Testis (tissue), 3 donors: ENCODE data around the gene IREB2. TPM values are rescaled to one million over a fixed set of nuclear protein-coding genes. Genes with fewer than 3 reads are reported as not detected.
A peak's percentile ranks its signal among the peaks of the same experiment; 100 is the strongest.

Source experiments
- DNase-seq: peaks from one replicate; pipeline ENCODE4 v3.0.0-alpha.2; 2019
- H3K27ac ChIP-seq, 2 donors: fragments of 200-600 bp; sonication (generic); one replicate each; pipeline ENCODE4 v1.5.1; 2019
- H3K27me3 ChIP-seq: fragments of 200-600 bp; sonication (generic); one replicate; pipeline ENCODE4 v1.5.1; 2019
- H3K36me3 ChIP-seq: fragments of 200-600 bp; sonication (generic); one replicate; pipeline ENCODE4 v1.5.1; 2017; ENCODE audit warnings: low read depth; ENCODE audit errors: missing control alignments
- H3K4me1 ChIP-seq: fragments of 200-600 bp; sonication (generic); one replicate; pipeline ENCODE4 v1.5.1; 2019
- H3K4me3 ChIP-seq, 2 donors: fragments of 200-600 bp; sonication (generic); one replicate each; pipeline ENCODE4 v1.5.1; 2017 to 2019
- H3K9me3 ChIP-seq: fragments of 200-600 bp; sonication (generic); one replicate; pipeline ENCODE4 v1.5.1; 2017
- CTCF ChIP-seq, 3 experiments: fragments of 450-650 bp in 2 of 3; fragments of 200-600 bp in 1 of 3; sonication (generic) in 1 of 3; IDR thresholded peaks; one replicate each; pipeline ENCODE4 v1.5.1; 2016 to 2019; ENCODE audit warnings: antibody characterized with exemption in 3 of 3, mild to moderate bottlenecking in 2 of 3, moderate library complexity in 1 of 3
- POLR2A ChIP-seq: fragments of 450-650 bp; IDR thresholded peaks from one replicate; pipeline ENCODE4 v1.6.1; 2017; ENCODE audit warnings: antibody characterized with exemption, mild to moderate bottlenecking, moderate library complexity
- WGBS, 2 donors: methylation state at CpG; one replicate each; pipeline ENCODE4 v1.1.5; 2018; 5-methylcytosine and 5-hydroxymethylcytosine counted together
- intact Hi-C: fragments of 100-400 bp; cut with DNase I; formaldehyde crosslinking; loops from one replicate; pipeline ENCODE4 v1.15.1; 2023; ENCODE audit warnings: low total_unique reads
- polyA plus RNA-seq: library from polyadenylated mRNA; stranded (reverse); fragments of 350-450 nt; fragmentation: Illumina TruSeq; extraction: RNeasy Lipid Tissue Mini Kit (QIAGEN cat#74804); gene quantifications from one replicate; pipeline ENCODE4 v1.2.3, GENCODE V29; 2014; ENCODE audit warnings: low read depth, low replicate concordance; ENCODE audit not compliant: insufficient read depth
- total RNA-seq, 2 donors: library from RNA; depleted of rRNA; stranded (reverse); fragments of >200 nt; gene quantifications; one replicate each; pipeline ENCODE4 v1.2.3, GENCODE V29; 2016

Gene IREB2
- total and polyA plus RNA-seq, 3 donors from 2014 or later, result 43.1 to 69.0 (median 52.3) TPM

- H3K27me3 ChIP-seq, result no peaks in the 10 kb centered on the region
- WGBS, 2 donors, result 0 to 1% methylated on average over 17 to 56 of the region's 56 CpGs
- intact Hi-C loops, result no loop called here
- H3K4me1 ChIP-seq, result peaks cover 11% of the 10 kb centered on the region
- no peak for TF ChIP-seq CTCF (IDR thresholded peaks at IDR 0.05)
- TF ChIP-seq POLR2A, result no peak
- peak within 1 kb of the TSS; percentile 93 to 96 for H3K4me3 ChIP-seq
- no peaks in the 10 kb centered on the region for H3K36me3 ChIP-seq
- H3K27ac ChIP-seq, result peak within 1 kb of the TSS; percentile 97 to 98
- peak; percentile 94 for DNase-seq
- no peaks in the 10 kb centered on the region for H3K9me3 ChIP-seq
Observed at GRCh38 chr15:78540141-78540870, 102.3 kb downstream of the IREB2 start, which contains the start of gene PSMA4. PSMA4 (plus strand) TSS chr15:78540444; CDS start chr15:78541928, 1,484 bp downstream.

- Histone ChIP-seq H3K36me3 (no peaks in the 10 kb centered on the region), H3K9me3 (no peaks in the 10 kb centered on the region), H3K27ac (peak overlapping the region; percentile 97 to 98), H3K4me1 (peaks cover 11% of the 10 kb centered on the region), H3K4me3 (peak overlapping the region; percentile 93 to 96), H3K27me3 (no peaks in the 10 kb centered on the region)
- intact Hi-C loops, result no loop called here
- 3 to 4% methylated on average over 13 to 17 of the region's 17 CpGs for WGBS, 2 donors
- DNase-seq, result no peak
- no peak for TF ChIP-seq CTCF (IDR thresholded peaks at IDR 0.05)
- TF ChIP-seq POLR2A, result no peak
Observed at GRCh38 chr15:78540871-78541743, 103.1 kb downstream of the IREB2 start.

GRCh38 chr15:78541744-78542034, 103.7 kb downstream of the IREB2 start:
- Histone ChIP-seq H3K36me3 (no peaks in the 10 kb centered on the region), H3K4me1 (peaks cover 11% of the 10 kb centered on the region), H3K27ac (no peak overlapping the region), H3K4me3 (peak overlapping the region in 1 of 2 donors; percentile 96), H3K9me3 (no peaks in the 10 kb centered on the region), H3K27me3 (no peaks in the 10 kb centered on the region)
- WGBS, 2 donors, result 29 to 30% methylated on average over 1 of the region's 1 CpG
- TF ChIP-seq CTCF (IDR thresholded peaks at IDR 0.05), result no peak
- TF ChIP-seq POLR2A, result no peak
- DNase-seq, result no peak
- intact Hi-C loops, result no loop called here

GRCh38 chr15:78542647-78543046, 104.6 kb downstream of the IREB2 start:
- H3K4me1 ChIP-seq, result peaks cover 11% of the 10 kb centered on the region
- WGBS, 2 donors, result 93 to 94% methylated on average over 3 of the region's 3 CpGs
- intact Hi-C loops, result no loop called here

More at GRCh38 chr15:78542647-78543046, 104.6 kb downstream of the IREB2 start:
- H3K27ac ChIP-seq, result no peak overlapping the region
- no peaks in the 10 kb centered on the region for H3K9me3 ChIP-seq
- H3K4me3 ChIP-seq, result no peak overlapping the region
- no peaks in the 10 kb centered on the region for H3K36me3 ChIP-seq
- TF ChIP-seq CTCF (IDR thresholded peaks at IDR 0.05) (no peak), POLR2A (no peak)
- no peak for DNase-seq
- no peaks in the 10 kb centered on the region for H3K27me3 ChIP-seq
